Right lobe of liver (tissue), 4 donors: ENCODE results near the gene ALS2.

ENCODE experiments used
- POLR2A ChIP-seq: fragments of 450-650 bp; IDR thresholded peaks from one replicate; pipeline ENCODE4 v1.6.1; 2017; ENCODE audit warnings: antibody characterized with exemption, mild to moderate bottlenecking
- TF ChIP-seq, protein P1 (sequence below), 4 donors: fragments of 200-600 bp in 3 of 4; fragments of 450-650 bp in 1 of 4; IDR thresholded peaks; one replicate each; pipeline versions ENCODE4 v1.5.1 to v1.8.0; 2016 to 2022; ENCODE audit warnings: antibody characterized with exemption in 4 of 4, mild to moderate bottlenecking in 2 of 4
- donor health status: DM: no; HTN: no; CAD: no.
- donor health status: DM: no; HTN: no; CAD: no.
- donor health status: DM: no; HTN: yes; CAD: no.

DNA sequence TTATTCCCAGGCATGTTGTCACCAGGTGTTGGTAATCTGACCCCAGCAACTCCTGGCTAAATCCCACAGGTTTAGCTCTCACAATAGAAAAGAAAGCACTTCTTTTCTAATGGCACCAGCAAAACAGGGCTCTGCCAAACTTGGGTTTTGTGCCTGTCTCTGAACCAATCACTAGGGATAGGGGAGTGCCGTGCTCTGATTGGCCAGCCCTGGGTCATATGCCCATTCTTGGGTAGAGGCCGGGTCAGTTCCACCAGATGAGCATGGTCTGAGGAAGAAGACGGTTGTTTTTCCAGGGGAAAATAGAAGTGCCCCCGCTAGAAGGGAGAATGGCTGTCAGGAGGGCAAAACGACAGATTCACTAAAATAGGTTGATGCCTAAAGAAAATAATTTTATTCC lies 40.3 kb upstream of the ALS2 start:
- TF ChIP-seq POLR2A: no peak
- TF ChIP-seq, protein P1, sequence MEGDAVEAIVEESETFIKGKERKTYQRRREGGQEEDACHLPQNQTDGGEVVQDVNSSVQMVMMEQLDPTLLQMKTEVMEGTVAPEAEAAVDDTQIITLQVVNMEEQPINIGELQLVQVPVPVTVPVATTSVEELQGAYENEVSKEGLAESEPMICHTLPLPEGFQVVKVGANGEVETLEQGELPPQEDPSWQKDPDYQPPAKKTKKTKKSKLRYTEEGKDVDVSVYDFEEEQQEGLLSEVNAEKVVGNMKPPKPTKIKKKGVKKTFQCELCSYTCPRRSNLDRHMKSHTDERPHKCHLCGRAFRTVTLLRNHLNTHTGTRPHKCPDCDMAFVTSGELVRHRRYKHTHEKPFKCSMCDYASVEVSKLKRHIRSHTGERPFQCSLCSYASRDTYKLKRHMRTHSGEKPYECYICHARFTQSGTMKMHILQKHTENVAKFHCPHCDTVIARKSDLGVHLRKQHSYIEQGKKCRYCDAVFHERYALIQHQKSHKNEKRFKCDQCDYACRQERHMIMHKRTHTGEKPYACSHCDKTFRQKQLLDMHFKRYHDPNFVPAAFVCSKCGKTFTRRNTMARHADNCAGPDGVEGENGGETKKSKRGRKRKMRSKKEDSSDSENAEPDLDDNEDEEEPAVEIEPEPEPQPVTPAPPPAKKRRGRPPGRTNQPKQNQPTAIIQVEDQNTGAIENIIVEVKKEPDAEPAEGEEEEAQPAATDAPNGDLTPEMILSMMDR (IDR thresholded peaks at IDR 0.05): no peak
